ENCODE data around the gene BHLHE40.

The BHLHE40 gene

GRCh38 chr3:4985330-4986174 is 6.3 kb downstream of the BHLHE40 start:
- DNase-seq, result no peak

DNA sequence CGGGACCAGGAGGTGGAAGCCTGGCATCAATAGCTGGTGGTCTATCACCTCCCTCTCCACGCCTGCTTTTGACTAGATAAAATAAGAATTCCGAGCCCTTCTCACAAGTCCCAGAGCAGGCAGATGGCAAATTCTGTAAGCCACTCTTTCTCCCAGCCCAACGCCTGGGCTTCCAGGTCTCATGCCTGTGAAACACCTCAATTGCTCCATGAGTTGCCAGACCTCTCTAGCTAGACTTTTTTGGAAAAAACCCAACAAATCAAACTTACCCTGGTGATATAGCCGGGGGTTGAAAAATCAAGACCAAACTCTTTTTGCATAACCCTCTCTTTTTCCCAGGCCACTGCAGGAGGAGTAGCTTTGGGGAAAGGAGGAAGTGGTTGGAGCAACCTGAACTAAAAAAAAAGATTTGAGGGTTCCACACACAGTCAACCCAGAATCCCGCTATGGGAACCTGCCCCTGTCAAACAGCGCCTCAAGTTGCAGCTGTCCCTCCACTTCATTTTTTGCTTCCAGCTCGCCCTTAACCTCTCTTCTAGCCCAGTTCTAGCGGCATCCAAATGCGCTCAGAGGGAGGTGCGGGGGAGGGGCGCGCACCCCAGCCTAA is 7.0 kb downstream of the BHLHE40 start:
- DNase-seq, result no peak

- DNase-seq, result peak; percentile 48
Measured at GRCh38 chr3:4986782-4987537, 7.7 kb downstream of the BHLHE40 start.

DNA sequence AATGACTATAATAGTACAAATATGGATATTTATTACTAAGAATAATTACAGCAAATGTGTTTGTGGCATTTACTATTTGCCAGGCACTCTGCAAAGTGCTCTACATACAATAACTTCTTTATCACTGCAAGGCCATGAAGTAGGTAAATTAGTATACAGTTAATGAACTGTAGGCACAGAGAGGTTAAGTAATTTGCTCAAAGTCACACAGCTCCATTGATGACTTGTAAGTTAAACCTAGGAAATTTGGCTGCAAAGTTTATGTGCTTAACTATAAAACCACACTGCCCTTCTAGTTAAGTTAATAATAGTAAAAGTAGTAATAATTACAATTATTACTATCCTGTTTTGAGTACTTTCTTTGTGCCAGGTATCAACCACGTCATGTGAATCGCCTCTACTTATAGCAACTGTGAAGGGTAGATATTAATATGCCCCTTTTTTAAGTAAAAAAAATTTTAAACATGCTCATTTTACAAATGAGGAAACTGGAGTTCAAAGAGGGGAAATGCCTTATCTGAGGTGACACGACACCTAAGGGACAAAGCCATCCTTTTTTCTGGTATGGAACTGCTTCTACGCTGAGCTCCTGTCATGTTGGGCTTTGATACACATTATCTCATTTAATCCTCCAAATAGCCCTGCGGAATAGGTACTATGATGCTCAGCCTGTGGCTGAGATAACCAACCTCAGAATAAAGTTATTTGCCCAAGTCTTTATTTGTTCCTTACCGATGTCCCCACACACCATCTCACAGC is 8.5 kb downstream of the BHLHE40 start:
- no peak for DNase-seq

DNA sequence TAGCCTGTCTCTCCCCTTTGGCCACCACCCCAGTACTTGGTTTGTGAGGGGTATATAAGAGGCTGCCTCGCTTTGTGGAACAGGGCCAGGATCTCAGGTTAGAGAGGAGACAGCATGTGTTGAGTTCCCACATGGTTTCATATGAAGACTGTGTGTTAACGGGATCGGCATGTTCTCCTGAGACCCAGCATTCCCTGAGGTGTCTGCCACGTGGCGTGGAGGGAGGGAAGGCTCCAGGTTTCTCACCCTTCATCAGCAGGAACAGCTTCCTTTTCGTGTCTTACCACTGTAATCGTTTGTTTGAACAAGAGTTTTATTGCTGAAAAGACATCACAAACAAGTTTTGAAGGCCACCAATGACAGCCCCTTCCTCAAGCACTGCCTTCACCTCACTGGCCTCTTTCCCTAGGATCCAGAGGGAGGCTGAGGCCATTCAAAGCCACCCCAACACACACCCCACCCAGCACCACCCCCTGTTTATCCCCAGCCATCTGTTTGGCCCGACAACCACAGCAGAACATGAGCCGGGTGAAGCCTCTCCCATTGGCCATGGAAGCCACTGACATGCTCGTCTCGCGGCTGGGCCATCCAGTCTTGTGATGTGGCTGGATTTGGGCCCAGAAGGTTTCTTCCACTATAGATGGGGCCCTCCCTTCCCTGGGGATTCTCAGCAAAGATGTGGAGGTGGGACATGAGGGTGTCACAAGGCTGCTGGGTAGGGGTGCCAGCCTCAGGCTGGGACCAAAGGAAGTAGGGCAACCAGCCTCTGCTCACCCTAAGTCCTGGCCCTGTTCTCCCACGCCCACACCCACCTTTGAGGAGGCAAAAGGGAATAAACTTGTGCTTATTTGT is 10.0 kb downstream of the BHLHE40 start:
- no peak for DNase-seq

DNA sequence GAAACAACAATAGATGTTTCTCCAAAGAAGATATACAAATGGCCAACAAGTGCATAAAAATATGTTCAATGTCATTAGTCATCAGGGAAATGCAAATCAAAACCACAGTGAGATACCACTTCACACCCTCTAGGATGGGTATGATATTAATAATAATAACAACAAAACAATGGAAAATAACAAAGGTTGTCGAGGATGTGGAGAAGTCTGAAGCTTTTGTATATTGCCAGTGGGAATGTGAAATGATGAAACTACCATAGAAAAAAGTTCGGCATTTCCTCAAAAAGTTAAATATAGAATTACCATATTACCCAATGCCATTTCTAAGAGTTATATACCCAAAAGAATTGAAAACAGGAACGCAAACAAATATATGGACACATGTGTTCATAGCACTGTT is 10.8 kb downstream of the BHLHE40 start:
- no peak for DNase-seq

DNA sequence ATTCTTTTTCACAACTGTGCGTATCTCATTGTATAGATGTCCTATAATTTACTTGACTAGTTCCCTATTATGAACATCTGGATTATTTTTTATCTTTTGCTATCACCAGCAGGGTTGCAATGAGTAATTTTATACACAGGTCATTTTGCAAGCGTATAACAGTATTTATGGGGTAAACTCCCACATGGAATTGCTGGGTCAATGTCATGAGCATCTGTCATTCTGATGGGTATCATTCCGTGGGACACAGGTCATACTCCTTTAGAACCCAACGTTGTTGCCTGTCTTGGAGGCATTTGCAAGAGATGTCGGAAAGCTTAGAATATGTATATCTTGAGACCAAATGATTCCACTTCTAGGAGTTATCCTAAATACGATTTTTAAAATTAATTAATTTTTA is 12.9 kb downstream of the BHLHE40 start:
- no peak for DNase-seq

GRCh38 chr3:4993276-4994143 is 14.3 kb downstream of the BHLHE40 start:
- DNase-seq, result no peak

DNA sequence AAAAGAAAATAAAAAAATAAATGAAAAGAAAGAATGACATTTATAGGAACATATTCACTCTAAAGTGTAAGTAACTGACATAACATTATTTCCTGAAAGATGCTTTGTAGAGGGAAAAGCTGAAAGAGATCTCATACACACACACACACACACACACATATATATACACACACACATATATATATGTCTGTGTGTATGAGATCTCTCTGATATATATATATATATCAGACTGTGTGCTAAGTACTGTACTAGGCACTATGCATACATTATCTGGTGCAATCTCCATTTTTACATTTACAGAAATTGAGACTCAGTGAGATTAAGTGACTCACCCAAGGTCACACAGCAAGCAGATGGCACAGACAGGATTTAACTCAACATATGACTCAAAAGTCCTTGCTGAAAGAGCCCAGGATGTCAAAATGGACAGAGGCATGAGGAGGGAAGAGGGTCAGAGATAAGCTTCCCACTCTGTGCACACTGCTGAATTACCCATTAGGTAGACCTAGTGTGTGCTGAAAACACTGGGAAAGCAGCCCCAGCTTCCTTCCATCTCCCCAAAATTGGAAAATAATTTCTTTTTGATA is 15.0 kb downstream of the BHLHE40 start:
- no peak for DNase-seq

GRCh38 chr3:4994823-4995499 is 15.7 kb downstream of the BHLHE40 start:
- DNase-seq, result no peak

DNA sequence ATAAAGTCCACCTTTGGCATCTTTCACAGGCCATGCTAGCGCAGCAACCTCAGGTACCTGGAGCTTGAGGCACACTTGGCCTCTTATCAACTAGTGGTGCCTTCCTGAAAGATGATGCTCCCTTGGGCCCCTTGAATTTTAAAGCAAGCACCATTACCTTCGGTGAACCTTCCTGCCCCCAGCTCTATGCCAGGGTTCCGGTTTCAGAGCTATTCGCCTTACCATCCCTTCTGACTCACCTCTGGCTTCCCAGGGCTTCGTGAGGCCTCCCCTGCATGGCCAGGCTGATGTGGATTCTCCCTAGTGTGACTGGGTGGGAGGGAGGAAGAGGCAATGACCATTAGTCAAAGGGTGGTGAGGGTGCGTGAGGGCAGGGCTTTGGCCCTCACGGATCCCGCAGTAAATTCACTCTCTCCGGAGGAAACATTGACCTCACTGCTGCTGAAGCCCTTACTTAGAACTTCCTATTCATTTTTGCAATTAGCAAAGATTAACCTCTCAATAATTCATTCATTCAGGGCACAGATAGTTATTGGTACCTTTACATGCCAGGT is 16.3 kb downstream of the BHLHE40 start:
- DNase-seq, result no peak

- no peak for DNase-seq
Measured at GRCh38 chr3:4996223-4996765, 17.1 kb downstream of the BHLHE40 start.

DNA sequence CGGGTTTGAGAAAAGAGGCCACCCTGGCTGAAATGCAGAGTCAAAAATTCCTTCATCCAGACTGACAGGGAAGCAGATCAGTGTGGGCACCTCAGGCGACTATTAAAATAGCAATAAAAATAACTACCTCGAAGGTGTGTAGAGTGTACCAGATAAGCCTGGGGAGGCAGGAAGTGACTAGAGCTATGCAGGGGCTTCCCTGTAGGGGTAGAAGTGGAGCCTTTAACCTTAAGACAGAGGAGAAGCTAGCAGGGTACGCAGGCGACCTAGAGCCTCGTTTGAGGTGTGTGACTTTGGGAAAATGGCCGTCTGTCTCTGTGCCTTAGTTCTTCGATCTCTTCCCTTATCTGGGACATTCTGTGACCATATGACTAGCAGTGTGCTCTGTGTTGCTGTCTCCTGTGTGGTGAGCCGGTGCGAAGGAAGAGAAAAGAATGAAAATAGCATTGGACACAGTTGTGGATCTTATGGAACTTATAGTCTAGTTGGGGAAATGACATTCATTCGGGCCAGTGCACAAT is 17.6 kb downstream of the BHLHE40 start:
- DNase-seq, result no peak

GRCh38 chr3:4997946-4998345 is 18.7 kb downstream of the BHLHE40 start:
- no peak for DNase-seq

GRCh38 chr3:4999531-5000184 is 20.4 kb downstream of the BHLHE40 start:
- no peak for DNase-seq

- no peak for DNase-seq
Measured at GRCh38 chr3:5001135-5001534, 21.9 kb downstream of the BHLHE40 start.

- no peak for DNase-seq
Measured at GRCh38 chr3:5001805-5002173, 22.6 kb downstream of the BHLHE40 start.

- no peak for DNase-seq
Measured at GRCh38 chr3:5002174-5002870, 23.1 kb downstream of the BHLHE40 start.

All from NCI-H2081 treated with DMSO at 0.1 percent for 48 hours (cell line).